Hematopoietic multipotent progenitor cell treated with erythropoietin and hydrocortisone succinate and interleukin-3 and kit ligand, for 6 days (in vitro differentiated cells): ENCODE measurements around the gene NONO.
A peak's percentile ranks its signal among the peaks of the same experiment; 100 is the strongest.
"Not testable (repeated sequence)": the region's sequence is repeated elsewhere in the genome, so short reads cannot be mapped to it uniquely, and the experiment has no call there.

Experiments
- DNase-seq: peaks from one replicate; pipeline ENCODE4 v3.0.0-alpha.2; 2015

NONO gene

DNA sequence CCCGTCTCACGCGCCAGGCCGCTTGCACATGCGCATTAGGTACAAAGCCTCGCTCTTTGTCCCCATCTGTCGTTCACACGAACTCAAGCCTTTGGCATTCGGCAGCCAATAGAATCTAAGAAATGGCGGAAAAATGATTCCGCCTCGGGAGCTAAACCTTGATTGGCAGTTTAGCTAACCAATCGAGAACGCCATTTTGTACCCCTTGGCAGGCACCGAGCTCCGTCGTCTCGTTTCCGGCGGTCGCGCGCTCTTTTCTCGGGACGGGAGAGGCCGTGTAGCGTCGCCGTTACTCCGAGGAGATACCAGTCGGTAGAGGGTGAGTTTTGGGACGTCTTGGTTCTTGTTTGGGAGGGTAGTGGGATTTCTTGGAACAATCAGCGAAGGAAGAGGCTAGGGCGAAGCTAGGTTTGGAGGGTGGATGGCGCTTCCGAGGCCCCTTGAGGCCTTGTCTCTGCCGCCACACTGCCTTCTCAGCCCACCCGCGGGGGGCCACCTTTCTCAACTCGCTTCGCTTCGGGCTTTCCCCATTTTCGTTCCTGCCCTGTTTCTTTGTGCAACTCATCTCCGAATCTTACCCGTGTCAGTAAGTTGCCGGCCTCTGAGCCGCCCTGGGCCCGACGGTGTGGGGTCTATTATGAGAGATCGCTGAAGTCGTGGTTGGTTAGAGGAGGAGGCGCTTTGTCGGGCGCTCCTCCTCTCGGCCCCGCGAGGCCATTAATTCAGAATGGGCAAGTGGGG, at the start of gene NONO:
Gene NONO (plus strand): TSS at position 233 of the 741 bp plus-strand sequence. CDS start 7,003 bp downstream, outside the sequence.
- peak; percentile 97 for DNase-seq

DNA sequence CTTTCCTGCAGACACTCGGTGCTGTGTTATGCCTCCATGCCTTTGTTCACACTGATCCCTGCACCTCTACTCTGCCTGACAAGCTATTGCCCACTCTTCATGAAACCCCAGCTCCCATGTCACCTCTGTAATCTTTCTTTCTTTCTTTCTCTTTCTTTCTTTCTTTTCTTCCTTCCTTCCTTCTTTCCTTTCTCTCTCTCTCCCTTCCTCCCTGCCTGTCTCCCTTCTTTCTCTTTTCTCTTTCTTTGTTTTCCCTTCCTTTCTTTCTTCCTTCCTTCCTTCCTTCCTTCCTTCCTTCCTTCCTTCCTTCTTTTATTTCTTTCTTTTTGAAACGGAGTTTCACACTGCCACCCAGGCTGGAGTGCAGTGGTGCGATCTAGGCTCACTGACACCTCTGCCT, 48.0 kb upstream of the NONO start:
- no peak for DNase-seq

GRCh38 chrX:71236836-71237235, 46.6 kb upstream of the NONO start:
- DNase-seq: no peak

DNA sequence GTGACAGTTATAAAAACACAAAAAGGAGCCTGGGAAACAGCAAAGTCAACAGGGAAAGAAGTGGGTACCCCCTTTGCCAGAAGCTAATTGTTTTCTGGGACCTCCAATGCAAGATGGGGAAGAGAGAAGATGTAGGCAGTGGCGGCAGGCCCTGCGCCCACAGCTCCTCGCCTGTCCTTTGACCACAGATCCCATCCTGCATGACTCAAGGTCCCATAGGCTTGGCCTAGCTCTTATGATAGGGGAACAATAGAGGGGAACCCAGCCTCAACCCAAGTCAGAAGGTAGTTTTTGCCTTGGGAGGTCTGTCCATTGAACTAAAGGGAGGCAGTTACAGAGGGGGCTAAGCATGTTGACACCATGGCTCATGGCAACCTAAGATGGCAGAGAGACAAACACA, 43.7 kb upstream of the NONO start:
- DNase-seq: no peak

DNA sequence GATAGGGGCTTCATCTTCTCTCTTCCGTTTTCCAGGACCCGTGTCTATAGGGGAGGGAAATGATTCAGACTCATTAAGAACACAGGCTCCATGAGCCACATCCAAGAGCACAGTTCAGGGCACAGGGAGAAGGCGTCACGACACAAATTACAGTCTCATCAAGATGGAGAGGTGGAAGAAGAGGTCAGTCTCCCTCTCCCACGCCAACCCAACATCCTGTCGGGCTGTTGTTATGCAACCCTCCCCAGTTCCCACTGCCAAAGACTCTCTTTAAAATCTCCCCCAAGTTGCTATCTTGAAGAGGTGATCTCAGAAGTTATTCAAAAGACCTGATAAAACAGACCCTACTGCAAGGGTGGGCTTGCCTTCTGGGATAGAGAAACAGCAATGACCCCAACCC, 42.1 kb upstream of the NONO start:
- no peak for DNase-seq

GRCh38 chrX:71244359-71245128, 38.9 kb upstream of the NONO start:
- DNase-seq: no peak

- no peak for DNase-seq
Observed at GRCh38 chrX:71245159-71245558, 38.3 kb upstream of the NONO start.

DNA sequence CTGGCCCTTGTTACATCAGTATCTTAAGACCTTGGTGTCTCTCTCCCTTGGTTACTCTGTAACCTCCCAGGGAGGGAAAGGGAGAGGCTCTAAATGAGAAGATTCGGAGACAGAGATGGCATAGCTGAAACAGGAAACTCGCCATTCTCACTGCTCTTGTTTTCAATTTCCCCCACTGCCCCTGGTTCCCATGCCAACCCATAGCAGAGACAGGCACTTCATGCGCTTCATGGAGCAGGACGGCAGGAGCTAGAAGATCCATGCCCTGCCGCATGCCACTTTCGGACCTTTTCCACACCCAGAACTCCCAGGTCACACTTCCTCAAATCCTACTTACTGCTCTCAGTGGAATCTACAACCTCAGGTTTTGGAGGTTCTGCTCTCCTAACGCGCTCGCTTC, 32.6 kb upstream of the NONO start:
- DNase-seq: no peak

DNA sequence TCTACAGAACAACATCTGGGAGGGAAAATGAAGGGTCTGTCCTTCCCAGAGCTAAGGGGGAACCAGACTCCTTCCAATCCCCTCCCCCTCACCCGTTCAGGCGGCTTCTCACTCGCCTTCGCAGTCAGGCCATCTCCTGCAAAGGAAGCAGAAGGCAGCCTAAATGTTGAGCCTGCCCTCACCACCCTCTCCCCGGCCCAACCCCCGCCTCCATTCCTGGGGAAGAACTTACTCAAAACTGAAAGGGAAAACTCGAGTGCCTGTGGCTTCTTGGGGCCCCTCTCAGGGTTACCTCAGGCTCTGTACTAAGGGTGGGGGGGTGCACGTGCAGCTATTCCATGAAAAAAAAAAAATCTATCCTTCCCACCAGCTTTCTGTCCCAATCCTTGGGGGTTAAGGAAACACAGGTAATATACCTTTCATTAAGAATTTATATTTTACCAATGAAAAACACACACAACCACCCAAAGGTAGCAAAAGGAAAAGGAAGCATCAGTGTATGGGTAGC, 31.9 kb upstream of the NONO start:
- no peak for DNase-seq

GRCh38 chrX:71252221-71252620, 31.2 kb upstream of the NONO start:
- no peak for DNase-seq

GRCh38 chrX:71253253-71254091, 30.0 kb upstream of the NONO start:
- peak; percentile 68 for DNase-seq

DNA sequence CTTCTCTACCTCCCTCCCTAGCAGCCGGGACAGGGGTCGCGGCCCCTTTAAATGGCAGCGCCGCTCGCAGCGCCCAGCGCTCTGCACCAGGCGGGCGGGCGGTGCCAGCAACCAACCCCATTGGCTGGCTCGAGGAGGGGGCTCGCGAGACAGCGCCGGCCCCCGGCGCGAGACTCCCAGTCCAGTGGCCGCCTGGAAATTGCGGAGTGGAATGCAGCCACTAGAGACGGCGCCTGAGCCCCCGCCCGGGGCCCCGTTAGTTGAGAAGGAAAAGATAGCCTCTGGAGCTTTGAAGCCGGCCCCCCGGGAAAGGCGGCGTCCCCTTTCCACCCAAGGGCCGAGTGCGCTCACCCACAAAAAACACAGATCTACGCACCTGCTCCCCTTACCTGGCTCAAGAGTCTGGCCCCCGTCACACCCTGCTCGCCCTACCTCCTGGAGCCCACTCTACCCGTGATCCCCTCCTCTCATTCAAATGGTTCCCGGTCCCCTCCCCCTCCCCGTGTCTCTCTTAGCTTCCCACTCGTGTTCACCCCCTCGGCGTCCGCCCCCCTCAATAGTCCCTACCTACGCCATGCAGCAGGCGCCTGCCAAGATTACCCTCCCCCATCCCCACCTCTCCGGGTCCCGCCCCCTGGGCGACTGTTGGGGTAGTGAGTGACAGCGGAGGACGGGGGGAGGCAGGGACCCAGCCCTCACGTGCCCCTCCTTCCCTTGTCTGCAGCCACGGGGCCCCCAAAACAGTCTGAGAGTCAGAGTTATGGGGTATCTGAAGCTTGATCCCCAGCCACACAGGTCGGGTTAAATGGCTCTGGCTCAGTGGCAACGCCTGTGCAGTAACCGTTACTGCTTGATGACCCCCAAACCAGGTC, 29.1 kb upstream of the NONO start, which contains the start of gene ZMYM3:
Gene ZMYM3 (minus strand): TSS at position 49 of the 872 bp plus-strand sequence. CDS start 885 bp downstream, outside the sequence.
- peak; percentile 90 for DNase-seq

- no peak for DNase-seq
Observed at GRCh38 chrX:71256051-71256450, 27.4 kb upstream of the NONO start.

DNA sequence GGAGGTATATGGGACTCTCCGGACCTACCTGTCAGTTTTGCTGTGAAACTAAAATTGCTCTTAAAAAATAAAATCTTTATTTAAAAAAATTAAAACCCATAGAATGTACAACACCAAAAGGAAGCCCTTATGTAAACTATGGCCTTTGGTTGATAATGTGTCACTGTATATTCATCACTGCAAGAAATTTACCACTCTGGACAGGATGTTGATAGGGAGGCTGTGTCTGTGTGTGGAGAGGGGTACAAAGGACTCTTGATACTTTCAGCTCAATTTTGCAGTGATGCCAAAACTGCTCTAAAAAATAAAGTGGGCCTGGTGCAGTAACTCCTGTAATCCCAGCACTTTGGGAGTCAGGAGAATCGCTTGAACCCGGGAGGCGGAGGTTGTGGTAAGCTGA, 26.6 kb upstream of the NONO start:
- no peak for DNase-seq

GRCh38 chrX:71268624-71269023, 14.8 kb upstream of the NONO start:
- not testable (repeated sequence) for DNase-seq

GRCh38 chrX:71269801-71270395, 13.5 kb upstream of the NONO start:
- no peak for DNase-seq

DNA sequence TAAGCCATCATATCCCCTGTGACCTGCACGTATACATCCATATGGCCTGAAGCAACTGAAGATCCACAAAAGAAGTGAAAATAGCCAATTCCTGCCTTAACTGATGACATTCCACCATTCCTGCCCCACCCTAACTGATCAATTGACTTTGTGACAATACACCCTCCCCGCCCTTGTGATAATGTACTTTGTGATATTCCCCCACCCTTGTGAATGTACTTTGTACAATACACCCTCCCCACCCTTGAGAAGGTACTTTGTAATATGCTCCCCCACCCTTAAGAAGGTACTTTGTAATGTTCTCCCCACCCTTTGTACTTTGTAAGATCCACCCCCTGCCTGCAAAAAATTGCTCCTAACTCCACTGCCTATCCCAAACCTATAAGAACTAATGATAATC, 11.1 kb upstream of the NONO start:
- not testable (repeated sequence) for DNase-seq

DNA sequence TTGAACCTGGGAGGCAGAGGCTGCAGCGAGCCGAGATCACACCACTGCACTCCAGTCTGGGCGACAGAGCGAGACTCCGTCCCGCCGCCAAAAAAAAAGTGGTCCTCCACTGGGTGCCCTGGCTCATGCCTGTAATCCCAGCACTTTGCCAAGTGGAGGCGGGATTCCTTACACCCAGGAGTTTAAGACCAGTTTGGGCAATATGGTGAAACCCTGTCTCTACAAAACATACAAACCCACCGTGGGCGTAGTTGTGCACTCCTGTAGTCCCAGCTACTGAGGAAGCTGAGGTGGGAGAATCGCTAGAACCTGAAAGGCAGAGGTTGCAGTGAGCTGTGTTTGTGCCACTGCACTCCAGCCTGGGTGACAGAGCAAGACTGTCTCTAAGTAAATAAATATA, 2.1 kb upstream of the NONO start:
- DNase-seq: not testable (repeated sequence)

- DNase-seq: peak; percentile 38
Observed at GRCh38 chrX:71282514-71283402, 677 bp upstream of the NONO start.

GRCh38 chrX:71285929-71286328, 2.5 kb downstream of the NONO start:
- DNase-seq: no peak

DNA sequence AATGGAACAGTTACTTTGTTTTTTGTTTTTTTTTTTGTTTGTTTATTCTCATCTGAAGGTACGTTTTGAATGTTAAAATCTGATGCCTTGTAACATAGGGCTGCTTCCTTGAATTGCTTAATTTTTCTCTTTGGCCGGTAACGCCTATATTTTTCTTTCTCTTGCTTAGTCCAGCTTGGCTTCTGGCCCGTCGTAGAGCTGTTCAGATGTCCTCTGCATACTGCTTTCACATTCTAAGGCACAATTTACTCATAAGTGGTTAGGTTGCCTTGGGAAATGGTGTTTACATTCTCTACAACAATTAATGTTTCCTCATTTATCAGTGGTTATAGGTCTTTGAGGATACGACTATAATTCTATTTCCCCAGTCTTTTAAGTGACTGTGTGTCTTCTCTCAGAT, 7.9 kb downstream of the NONO start:
- DNase-seq: no peak
